ENCODE results near the gene FGF5.
"Not testable (repeated sequence)": the region's sequence is repeated elsewhere in the genome, so short reads cannot be mapped to it uniquely, and the experiment has no call there.

The FGF5 gene

GRCh38 chr4:80302616-80303223 lies 36.3 kb downstream of the FGF5 start:
- no peak for DNase-seq

- DNase-seq = no peak
These were observed 39.0 kb downstream of the FGF5 start for GRCh38 chr4:80305466-80305865.

- no peak for DNase-seq
These were observed 39.8 kb downstream of the FGF5 start for GRCh38 chr4:80306260-80306659.

- peak; percentile 47 for DNase-seq
These were observed 40.8 kb downstream of the FGF5 start for GRCh38 chr4:80307183-80307735.

GRCh38 chr4:80307774-80308465 lies 41.5 kb downstream of the FGF5 start:
- DNase-seq = peak; percentile 45

GRCh38 chr4:80308466-80308822 lies 42.0 kb downstream of the FGF5 start:
- no peak for DNase-seq

GRCh38 chr4:80309294-80310004 lies 43.0 kb downstream of the FGF5 start:
- no peak for DNase-seq

GRCh38 chr4:80311130-80311529 lies 44.7 kb downstream of the FGF5 start:
- no peak for DNase-seq

- DNase-seq = no peak
These were observed 45.7 kb downstream of the FGF5 start for GRCh38 chr4:80312124-80312523.

- DNase-seq = no peak
These were observed 47.2 kb downstream of the FGF5 start for GRCh38 chr4:80313627-80314026.

- DNase-seq = not testable (repeated sequence)
These were observed 49.4 kb downstream of the FGF5 start for GRCh38 chr4:80315848-80316247.

GRCh38 chr4:80321341-80321740 lies 54.9 kb downstream of the FGF5 start:
- no peak for DNase-seq

- no peak for DNase-seq
These were observed 55.3 kb downstream of the FGF5 start for GRCh38 chr4:80321776-80322175.

- DNase-seq = peak; percentile 0
These were observed 56.3 kb downstream of the FGF5 start for GRCh38 chr4:80322716-80323115.

- no peak for DNase-seq
These were observed 57.7 kb downstream of the FGF5 start for GRCh38 chr4:80324171-80324570.

GRCh38 chr4:80331693-80332092 lies 65.2 kb downstream of the FGF5 start:
- no peak for DNase-seq

GRCh38 chr4:80333121-80333520 lies 66.7 kb downstream of the FGF5 start:
- DNase-seq = no peak

- DNase-seq = no peak
These were observed 68.1 kb downstream of the FGF5 start for GRCh38 chr4:80334568-80334967.

GRCh38 chr4:80335226-80335553 lies 68.7 kb downstream of the FGF5 start:
- DNase-seq = no peak

- peak; percentile 64 for DNase-seq
These were observed 69.3 kb downstream of the FGF5 start, which contains the start of gene CFAP299 for GRCh38 chr4:80335554-80336358. Gene CFAP299, plus strand, starts transcription at chr4:80335730.

- peak; percentile 20 for DNase-seq
These were observed 70.1 kb downstream of the FGF5 start for GRCh38 chr4:80336582-80336981.

- DNase-seq = no peak
These were observed 73.6 kb downstream of the FGF5 start for GRCh38 chr4:80340036-80340435.
